ENCODE data around the gene LONRF2.

The LONRF2 gene

DNA sequence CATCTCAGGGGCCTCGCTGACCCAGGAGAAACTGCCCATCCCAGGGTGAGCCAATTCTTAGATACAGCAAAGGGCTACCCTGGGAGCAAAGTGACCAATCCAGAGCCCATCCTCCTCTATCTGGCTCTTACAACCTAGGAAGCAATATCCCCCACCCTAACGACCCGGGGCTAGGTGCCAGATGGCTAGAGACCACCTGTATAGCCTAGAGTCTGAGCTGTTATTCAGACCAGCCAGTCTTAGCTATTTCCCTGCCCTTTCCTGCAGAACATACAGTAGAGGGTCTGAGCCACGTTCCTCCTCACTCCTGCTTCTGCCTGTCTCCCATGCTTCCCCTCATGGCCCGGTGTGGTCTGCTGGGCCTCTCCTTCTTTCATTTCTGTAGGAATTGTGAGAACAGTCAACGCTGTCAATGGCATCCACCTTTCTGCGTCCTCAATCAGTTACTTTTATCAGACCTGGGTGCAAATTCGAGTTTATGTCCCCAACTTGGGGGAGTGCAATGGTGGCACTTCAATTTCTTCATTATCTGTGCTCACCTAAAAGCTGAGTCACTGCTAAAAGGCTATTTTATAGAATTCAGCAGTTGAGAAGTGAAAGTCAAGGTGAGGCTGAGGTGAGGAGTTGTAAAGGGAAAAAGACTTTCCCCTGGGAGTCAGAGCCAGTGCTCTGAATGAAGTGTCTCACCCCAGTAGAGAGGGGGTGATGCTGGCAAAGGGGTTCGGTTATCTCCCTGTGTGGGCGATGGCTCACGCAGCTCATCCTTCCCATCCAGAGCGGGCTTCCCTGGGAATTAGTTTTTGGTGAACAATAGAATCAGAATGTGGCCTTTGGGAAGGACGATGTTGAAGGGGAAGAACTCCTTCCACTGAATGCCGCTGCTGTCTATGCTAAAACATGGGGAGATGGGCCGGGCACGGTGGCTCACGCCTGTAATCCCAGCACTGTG lies 42.4 kb downstream of the LONRF2 start:
- TF ChIP-seq, protein P1, sequence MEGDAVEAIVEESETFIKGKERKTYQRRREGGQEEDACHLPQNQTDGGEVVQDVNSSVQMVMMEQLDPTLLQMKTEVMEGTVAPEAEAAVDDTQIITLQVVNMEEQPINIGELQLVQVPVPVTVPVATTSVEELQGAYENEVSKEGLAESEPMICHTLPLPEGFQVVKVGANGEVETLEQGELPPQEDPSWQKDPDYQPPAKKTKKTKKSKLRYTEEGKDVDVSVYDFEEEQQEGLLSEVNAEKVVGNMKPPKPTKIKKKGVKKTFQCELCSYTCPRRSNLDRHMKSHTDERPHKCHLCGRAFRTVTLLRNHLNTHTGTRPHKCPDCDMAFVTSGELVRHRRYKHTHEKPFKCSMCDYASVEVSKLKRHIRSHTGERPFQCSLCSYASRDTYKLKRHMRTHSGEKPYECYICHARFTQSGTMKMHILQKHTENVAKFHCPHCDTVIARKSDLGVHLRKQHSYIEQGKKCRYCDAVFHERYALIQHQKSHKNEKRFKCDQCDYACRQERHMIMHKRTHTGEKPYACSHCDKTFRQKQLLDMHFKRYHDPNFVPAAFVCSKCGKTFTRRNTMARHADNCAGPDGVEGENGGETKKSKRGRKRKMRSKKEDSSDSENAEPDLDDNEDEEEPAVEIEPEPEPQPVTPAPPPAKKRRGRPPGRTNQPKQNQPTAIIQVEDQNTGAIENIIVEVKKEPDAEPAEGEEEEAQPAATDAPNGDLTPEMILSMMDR (IDR thresholded peaks at IDR 0.05; ENCODE audit: low read depth, low read length): no peak
- no peak for DNase-seq (ENCODE audit: extremely low read depth, low read depth)

DNA sequence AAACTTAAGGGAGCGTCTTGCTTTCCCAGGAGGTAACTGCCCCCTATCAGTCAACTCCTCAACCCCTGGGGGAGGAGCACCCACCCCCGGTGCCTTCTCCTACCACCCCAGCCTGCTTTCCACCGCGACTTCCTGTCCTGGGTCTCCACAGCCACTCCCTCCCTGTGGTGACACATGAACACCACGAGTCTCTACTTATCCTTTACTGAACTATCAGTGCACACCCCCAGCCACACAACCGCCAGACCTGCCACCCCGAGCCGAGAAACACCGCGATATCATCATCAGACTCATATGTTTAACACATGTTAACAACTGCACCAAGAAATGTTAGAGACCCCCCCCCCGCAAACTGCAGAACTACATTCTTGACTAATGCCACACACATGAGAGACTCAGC lies 43.3 kb downstream of the LONRF2 start:
- DNase-seq (ENCODE audit: extremely low read depth, low read depth): no peak
- TF ChIP-seq, protein P1 (IDR thresholded peaks at IDR 0.05; ENCODE audit: low read depth, low read length): no peak

DNA sequence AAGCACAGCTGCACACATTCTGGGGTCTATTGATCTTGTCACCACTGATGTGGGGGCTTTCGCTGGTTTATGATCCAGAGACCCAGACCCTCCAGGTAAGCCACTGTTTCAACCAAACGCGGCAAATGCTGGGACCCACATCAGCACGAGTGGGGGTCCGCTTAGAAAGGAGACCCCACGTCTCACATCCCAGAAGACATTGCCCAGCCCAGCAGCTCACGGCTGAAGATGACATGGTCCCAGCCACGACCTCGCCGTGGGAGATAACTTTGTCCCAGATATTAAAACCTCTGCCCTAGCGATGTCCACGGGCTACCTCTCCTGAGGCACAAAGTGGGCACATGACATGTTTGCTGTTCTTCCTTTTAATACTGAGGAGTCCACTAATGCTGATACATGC lies 43.8 kb downstream of the LONRF2 start:
- no peak for DNase-seq (ENCODE audit: extremely low read depth, low read depth)
- TF ChIP-seq, protein P1 (IDR thresholded peaks at IDR 0.05; ENCODE audit: low read depth, low read length): no peak

DNA sequence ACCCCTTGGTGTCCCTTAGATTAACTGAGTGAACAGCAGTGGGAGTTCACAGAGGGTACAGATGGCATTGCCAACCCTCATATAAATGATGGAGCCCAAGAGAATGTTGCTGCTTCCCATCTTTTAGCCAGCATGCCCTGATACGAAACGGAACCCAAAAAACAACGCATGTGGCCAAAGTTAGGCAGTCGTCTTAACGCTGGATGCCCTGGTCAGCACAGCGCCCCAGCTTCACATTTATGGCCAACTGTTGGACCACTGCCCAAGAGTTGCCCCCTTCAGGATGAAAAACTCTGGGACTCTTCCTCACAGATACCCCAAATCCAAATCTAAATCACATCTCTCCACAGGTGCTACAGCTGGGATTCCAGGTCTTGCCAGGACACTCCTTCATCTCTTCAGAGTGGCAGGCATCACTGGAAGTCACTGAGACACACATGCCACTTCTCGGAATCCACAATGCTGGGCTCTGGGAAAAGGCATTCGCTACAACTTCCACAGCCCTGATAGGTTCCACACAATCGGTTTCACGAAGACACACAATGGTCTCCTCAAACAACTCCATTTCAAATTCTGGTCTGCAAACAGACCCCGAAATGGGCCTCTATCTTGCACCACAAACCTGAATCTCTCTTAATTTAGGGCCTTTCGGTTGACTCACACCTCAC lies 44.6 kb downstream of the LONRF2 start:
- TF ChIP-seq, protein P1 (IDR thresholded peaks at IDR 0.05; ENCODE audit: low read depth, low read length): no peak
- DNase-seq (ENCODE audit: extremely low read depth, low read depth): no peak

DNA sequence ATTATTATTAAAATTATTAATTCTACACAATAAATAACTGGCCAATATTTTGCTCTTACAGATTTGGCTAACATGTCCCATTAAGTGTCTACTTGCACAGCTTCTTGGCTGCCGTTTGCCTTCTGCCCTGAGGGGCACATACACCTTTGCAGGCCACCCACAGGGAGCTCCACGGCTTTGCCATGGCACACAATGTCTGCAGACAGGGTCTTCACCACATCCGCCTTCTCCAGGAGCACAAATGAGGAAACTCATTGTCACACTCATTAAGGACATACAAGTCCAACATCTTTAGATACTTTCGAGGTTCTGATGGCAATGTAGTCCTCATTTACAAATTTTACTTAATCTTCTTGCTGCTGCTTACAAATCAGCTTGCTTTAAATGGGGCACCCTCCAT lies 45.6 kb downstream of the LONRF2 start:
- DNase-seq (ENCODE audit: extremely low read depth, low read depth): no peak
- TF ChIP-seq, protein P1 (IDR thresholded peaks at IDR 0.05; ENCODE audit: low read depth, low read length): no peak

DNA sequence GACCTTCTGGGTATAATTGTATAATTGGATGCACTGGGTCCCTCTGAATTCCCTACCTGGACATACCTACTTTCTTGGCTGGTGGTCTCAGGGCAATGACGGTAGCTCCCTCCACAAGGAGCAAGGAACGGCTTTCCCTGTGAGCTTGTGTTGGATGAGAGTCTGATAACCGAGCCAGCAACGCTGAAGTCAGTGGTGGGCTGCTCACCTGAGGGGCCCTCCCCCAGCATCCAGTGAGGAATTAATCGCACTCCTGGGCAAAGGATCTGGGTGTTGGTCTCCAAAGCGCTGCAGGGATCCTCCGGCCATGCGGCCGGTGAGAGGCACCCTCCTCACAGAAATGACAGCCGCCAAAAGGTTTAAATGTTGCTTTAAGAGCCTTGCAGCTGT lies 47.1 kb downstream of the LONRF2 start:
- DNase-seq (ENCODE audit: extremely low read depth, low read depth): no peak
- TF ChIP-seq, protein P1 (IDR thresholded peaks at IDR 0.05; ENCODE audit: low read depth, low read length): no peak

DNA sequence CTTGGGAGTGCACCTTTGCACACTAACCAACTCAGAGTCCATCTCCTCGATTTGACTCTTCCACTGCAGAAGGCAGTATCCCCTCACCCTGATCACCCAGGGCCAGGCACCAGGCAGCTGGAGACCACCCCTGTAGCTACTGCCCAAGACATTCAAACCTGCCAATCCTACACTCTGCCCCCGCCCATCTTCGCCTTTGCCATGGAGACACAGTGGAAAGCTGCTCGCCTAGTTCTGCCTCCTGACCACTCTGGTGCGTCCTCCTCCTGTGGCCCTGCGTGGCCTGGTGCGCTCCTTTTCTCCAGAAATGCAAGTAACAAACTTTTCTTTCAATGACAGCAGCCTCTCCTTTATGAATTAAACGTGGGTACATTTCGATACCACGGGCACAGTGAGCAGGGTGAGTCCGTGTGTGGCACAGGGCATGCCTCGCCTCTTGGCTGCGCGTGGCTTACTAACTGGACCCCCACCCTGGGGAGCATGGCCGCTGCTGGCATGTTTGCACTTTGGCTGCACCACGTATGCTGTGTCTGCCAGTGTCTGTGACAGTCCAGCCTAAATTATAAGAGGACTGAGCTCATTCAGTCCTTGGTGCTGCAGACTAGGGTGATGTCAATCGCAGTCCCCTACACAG lies 47.6 kb downstream of the LONRF2 start:
- no peak for DNase-seq (ENCODE audit: extremely low read depth, low read depth)
- TF ChIP-seq, protein P1 (IDR thresholded peaks at IDR 0.05; ENCODE audit: low read depth, low read length): no peak

Data from AG09319 (cell line).